Measurements from ENCODE around the gene H6PD. TPM values are rescaled to one million over a fixed set of nuclear protein-coding genes. Genes with fewer than 3 reads are reported as not detected.

The H6PD gene
- total and polyA plus RNA-seq, 4 donors, result 28.9 to 134 (median 56.8) TPM

DNA sequence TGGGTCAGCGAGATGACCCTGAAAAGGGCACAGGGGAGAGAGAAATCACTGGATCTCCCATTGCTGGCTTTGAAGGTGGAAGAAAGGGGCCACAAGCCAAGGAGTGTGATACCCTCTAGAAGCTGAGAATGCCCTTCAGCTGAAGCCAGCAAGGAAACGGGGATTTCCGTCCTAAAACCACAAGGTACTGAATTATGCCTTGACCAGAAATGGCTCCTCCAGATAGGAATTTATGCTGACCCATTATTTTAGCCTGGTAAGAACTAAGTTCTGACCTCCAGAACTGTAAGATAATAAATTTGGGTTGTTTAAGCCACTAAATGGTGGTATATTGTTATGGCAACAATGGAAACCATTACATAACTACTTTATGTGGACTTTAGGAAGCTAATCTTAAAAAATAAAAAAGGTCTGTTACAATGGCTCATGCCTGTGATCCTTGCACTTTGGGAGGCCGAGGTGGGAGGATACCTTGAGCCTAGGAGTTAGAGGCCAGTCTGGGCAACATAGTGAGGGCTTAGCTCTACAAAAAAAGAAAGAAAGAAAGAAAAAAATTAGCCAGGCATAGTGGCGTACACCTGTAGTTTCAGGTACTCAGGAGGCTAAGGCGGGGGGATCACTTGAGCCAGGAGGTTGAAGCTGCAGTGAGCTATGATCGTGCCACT lies 3.6 kb upstream of the H6PD start:
- Histone ChIP-seq H3K4me3 (ENCODE audit: low read depth in 1 of 3, low read length in 3 of 3) (no peak overlapping the region), H3K36me3 (ENCODE audit: control insufficient read depth in 4 of 4, insufficient read depth in 3 of 4, low read depth in 1 of 4, low read length in 3 of 4) (no peaks in the 10 kb centered on the region), H3K27me3 (ENCODE audit: control insufficient read depth in 4 of 4, insufficient read depth in 4 of 4, low read length in 3 of 4) (no peaks in the 10 kb centered on the region), H3K27ac (ENCODE audit: low read depth in 1 of 2, low read length in 2 of 2) (no peak overlapping the region), H3K9me3 (ENCODE audit: control insufficient read depth in 4 of 4, low read length in 3 of 4) (no peaks in the 10 kb centered on the region), H3K4me1 (ENCODE audit: control insufficient read depth in 4 of 4, insufficient read depth in 4 of 4, low read length in 3 of 4) (peaks cover 2 to 30% (median 15%) of the 10 kb centered on the region in 4 donors), H3K9ac (ENCODE audit: low read depth in 1 of 2, low read length in 2 of 2) (no peak overlapping the region)
- WGBS, result 88% methylated on average over 7 of the region's 7 CpGs
- TF ChIP-seq CTCF (IDR thresholded peaks at IDR 0.05; ENCODE audit: low read depth, low read length, missing input control), result no peak
- no peak for TF ChIP-seq GABPA (IDR thresholded peaks at IDR 0.05 in 1 of 2, conservative IDR thresholded peaks at IDR 0.05 in 1 of 2)
- TF ChIP-seq EGR1 (IDR thresholded peaks at IDR 0.05; ENCODE audit: low read depth in 2 of 2), result no peak
- no peak for TF ChIP-seq HNF4A (conservative IDR thresholded peaks at IDR 0.05)
- no peak for TF ChIP-seq MAX (IDR thresholded peaks at IDR 0.05)
- no peak for TF ChIP-seq FOXA2 (IDR thresholded peaks at IDR 0.05)
- DNase-seq (ENCODE audit: low spot score), result no peak

GRCh38 chr1:9231648-9232332 lies 2.8 kb upstream of the H6PD start:
- Histone ChIP-seq H3K9me3 (ENCODE audit: control insufficient read depth in 4 of 4, low read length in 3 of 4) (no peaks in the 10 kb centered on the region), H3K36me3 (ENCODE audit: control insufficient read depth in 4 of 4, insufficient read depth in 3 of 4, low read depth in 1 of 4, low read length in 3 of 4) (no peaks in the 10 kb centered on the region), H3K4me3 (ENCODE audit: low read depth in 1 of 3, low read length in 3 of 3) (no peak overlapping the region), H3K4me1 (ENCODE audit: control insufficient read depth in 4 of 4, insufficient read depth in 4 of 4, low read length in 3 of 4) (peaks cover 2 to 27% (median 17%) of the 10 kb centered on the region in 4 donors), H3K9ac (ENCODE audit: low read depth in 1 of 2, low read length in 2 of 2) (no peak overlapping the region), H3K27me3 (ENCODE audit: control insufficient read depth in 4 of 4, insufficient read depth in 4 of 4, low read length in 3 of 4) (no peaks in the 10 kb centered on the region), H3K27ac (ENCODE audit: low read depth in 1 of 2, low read length in 2 of 2) (peak overlapping the region; percentile 43 to 96)
- TF ChIP-seq REST (IDR thresholded peaks at IDR 0.05), result no peak
- WGBS, result 73% methylated on average over 13 of the region's 13 CpGs
- no peak for DNase-seq (ENCODE audit: low spot score)

DNA sequence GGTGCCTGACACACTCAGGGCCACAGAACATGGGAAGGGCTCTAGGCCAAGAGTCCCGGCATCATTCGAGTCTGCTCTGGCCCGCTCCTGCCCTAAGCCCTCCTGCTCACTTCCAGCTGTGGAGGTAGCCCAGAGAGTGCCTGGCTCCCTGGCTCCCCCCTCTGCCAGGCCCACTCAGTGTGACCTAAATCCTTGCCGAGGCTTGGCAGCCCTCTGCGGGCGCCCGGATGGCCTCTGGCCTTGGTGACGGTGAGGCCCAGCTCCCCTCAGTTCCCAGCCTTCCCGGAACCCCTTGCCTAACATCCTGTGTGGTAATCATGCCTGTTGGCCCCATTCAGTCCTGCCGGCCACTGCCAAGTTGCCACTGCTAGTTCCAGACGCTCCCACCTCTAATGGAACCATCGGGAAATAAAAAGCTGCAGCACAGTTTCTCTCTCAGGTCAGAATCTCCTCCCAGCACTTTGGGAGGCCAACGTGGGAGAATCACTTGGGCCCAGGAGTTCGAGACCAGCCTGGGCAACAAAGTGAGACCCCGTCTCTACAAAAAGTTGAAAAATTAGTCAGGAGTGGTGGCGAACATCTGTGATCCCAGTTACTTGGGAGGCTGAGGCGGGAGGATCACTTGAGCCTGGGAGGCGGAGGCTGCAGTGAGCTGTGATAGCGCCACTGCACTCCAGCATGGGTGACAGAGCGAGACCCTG lies 1.2 kb upstream of the H6PD start:
- Histone ChIP-seq H3K27ac (ENCODE audit: low read depth in 1 of 2, low read length in 2 of 2) (peak overlapping the region; percentile 96 to 97), H3K4me1 (ENCODE audit: control insufficient read depth in 4 of 4, insufficient read depth in 4 of 4, low read length in 3 of 4) (peaks cover 10 to 40% (median 26%) of the 10 kb centered on the region in 4 donors), H3K4me3 (ENCODE audit: low read depth in 1 of 3, low read length in 3 of 3) (peak overlapping the region in 1 of 3 donors; percentile 93), H3K36me3 (ENCODE audit: control insufficient read depth in 4 of 4, insufficient read depth in 3 of 4, low read depth in 1 of 4, low read length in 3 of 4) (no peaks in the 10 kb centered on the region), H3K27me3 (ENCODE audit: control insufficient read depth in 4 of 4, insufficient read depth in 4 of 4, low read length in 3 of 4) (no peaks in the 10 kb centered on the region), H3K9me3 (ENCODE audit: control insufficient read depth in 4 of 4, low read length in 3 of 4) (no peaks in the 10 kb centered on the region), H3K9ac (ENCODE audit: low read depth in 1 of 2, low read length in 2 of 2) (peak overlapping the region in 1 of 2 donors; percentile 9)
- DNase-seq (ENCODE audit: low spot score), result no peak
- WGBS, result 36% methylated on average over 20 of the region's 20 CpGs
- TF ChIP-seq, protein P1, sequence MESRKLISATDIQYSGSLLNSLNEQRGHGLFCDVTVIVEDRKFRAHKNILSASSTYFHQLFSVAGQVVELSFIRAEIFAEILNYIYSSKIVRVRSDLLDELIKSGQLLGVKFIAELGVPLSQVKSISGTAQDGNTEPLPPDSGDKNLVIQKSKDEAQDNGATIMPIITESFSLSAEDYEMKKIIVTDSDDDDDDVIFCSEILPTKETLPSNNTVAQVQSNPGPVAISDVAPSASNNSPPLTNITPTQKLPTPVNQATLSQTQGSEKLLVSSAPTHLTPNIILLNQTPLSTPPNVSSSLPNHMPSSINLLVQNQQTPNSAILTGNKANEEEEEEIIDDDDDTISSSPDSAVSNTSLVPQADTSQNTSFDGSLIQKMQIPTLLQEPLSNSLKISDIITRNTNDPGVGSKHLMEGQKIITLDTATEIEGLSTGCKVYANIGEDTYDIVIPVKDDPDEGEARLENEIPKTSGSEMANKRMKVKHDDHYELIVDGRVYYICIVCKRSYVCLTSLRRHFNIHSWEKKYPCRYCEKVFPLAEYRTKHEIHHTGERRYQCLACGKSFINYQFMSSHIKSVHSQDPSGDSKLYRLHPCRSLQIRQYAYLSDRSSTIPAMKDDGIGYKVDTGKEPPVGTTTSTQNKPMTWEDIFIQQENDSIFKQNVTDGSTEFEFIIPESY (IDR thresholded peaks at IDR 0.05), result peak; percentile 89
- TF ChIP-seq YY1 (IDR thresholded peaks at IDR 0.05) (peak; percentile 92), CTCF (IDR thresholded peaks at IDR 0.05; ENCODE audit: low read depth, low read length, missing input control) (peak; percentile 0), HNF4G (IDR thresholded peaks at IDR 0.05) (peak; percentile 54), JUND (IDR thresholded peaks at IDR 0.05) (peak in 1 of 2 donors; percentile 74), FOXA2 (IDR thresholded peaks at IDR 0.05) (peak; percentile 71), HNF4A (conservative IDR thresholded peaks at IDR 0.05) (peak; percentile 71 to 83), GABPA (IDR thresholded peaks at IDR 0.05 in 1 of 2, conservative IDR thresholded peaks at IDR 0.05 in 1 of 2) (peak; percentile 24 to 78), ATF3 (IDR thresholded peaks at IDR 0.05) (peak; percentile 58), FOXA1 (IDR thresholded peaks at IDR 0.05) (peak; percentile 78)

Measured in liver (tissue), 9 donors.